GM19452 (cell line): Measurements from ENCODE around the gene NANOGP8.
"Not testable (repeated sequence)": the region's sequence is repeated elsewhere in the genome, so short reads cannot be mapped to it uniquely, and the experiment has no call there.

ENCODE experiments used
- ATAC-seq: cut with Tn5 transposase; IDR thresholded peaks from one replicate; pipeline ENCODE4 v1.9.1; 2021; ENCODE audit not compliant: unreplicated experiment

The NANOGP8 gene

GRCh38 chr15:35085176-35085919, at the start of gene NANOGP8:
TSS of gene NANOGP8 (minus strand) at chr15:35085295. CDS start at chr15:35085110, 185 bp downstream.
- not testable (repeated sequence) for ATAC-seq

DNA sequence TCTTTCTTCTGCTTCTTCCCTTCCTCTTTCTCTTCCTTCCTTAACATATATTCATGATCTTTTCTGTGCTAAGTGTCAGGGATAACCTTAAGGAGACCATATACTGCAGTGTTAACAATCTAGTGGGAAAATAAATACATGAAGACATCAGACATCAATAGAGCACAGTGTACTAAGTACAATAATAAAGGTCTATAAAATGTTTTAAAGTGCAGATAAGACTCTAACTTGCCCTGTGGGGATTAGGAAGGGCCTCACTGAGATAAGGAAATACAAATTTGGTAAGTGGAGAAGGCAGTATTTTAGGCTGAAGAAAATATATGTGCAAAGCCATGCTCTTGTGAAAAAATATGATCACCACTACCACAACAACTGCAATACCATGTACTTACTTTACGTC, 49.2 kb upstream of the NANOGP8 start:
- no peak for ATAC-seq

DNA sequence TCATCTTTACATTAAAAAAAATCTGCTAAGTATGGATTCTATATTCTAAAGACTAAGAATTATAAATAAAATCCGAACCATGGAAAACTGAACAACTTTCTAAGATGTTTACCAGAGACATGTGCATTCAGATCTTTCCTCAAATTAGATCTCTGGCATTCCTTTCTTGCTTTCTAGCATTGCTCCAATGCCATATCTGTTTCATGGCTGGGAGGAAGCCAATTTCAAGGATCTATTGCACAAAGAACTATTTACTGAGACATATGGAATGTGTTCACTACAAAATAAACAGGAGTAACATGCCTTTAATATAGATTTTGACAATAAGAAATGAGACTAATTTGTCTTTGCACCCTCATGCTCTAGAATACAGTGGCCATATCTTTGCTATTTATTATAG, 45.1 kb upstream of the NANOGP8 start:
- no peak for ATAC-seq

DNA sequence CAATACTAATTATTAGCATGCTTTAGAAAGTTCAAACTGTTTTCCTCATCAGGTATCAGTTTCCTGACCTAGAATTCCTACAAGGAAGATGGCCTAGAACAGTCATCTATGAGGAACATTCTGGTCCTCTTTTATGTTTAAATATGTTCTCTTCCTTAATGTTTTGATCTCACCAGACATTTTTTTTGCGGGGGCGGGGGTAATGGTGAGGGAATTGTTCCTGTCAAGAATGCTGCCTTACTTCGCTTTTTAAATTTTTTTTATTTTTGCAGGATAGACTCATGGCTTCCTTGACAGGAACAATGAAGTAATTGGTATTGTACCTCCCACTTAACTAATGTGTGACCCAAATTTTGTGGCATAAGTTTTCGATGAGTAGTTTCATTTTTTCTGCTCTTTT, 44.3 kb upstream of the NANOGP8 start:
- no peak for ATAC-seq

DNA sequence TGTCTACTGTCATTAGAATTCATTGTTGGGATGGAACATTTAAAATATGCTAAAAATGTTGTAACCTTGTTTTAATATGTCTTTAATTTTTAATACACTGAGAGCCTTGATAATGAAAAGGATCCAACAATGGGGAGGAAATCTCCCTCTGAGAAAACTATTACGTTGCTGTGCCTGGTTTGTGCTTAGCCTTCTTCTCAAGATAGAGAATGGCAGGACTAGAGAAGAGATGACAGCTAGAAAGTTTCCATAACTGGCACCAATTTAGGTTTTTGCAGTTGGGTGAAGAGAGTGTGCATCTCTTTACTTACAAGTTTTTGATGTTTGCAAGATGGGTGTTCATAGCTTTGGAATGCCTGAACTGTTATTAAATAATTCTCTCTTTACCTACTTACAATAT, 42.6 kb upstream of the NANOGP8 start:
- ATAC-seq: no peak

DNA sequence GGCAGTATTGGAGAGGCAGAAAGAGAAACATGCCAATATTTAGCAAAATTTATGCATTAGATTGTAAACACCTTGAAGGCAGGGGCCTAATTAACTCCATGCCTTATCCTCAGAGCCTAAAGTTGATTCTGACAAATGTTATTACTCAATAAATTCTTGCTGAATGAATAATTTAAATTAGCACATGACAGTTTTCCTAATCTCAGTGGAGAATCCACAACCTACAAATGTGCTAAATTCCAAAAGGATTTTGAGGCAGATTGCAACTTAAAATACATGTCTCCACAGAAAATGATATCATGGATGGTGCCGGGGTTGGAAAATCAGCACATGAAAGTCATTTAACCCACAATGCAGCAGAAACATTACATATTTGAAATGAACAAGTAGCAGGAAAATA, 41.1 kb upstream of the NANOGP8 start:
- ATAC-seq: no peak

DNA sequence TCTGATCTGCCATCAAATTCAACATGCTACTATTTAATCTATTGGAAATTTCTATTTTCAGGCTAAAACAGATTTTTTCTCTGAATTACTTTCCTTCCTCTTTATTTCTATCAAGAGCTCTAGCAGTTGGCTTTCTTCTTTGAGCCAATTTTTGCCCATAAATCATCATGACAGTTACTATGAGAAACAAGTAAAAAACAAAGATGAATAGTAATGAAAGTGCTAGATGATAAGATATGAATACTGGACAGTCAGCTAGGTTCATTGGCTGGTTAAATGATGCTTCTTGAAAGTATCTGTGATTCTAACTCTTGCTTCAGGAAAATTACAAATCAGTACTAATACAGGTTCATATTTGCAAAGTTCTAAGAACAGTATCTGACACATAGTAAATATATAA, 38.6 kb upstream of the NANOGP8 start:
- no peak for ATAC-seq

GRCh38 chr15:35121611-35122359, 36.7 kb upstream of the NANOGP8 start:
- no peak for ATAC-seq

DNA sequence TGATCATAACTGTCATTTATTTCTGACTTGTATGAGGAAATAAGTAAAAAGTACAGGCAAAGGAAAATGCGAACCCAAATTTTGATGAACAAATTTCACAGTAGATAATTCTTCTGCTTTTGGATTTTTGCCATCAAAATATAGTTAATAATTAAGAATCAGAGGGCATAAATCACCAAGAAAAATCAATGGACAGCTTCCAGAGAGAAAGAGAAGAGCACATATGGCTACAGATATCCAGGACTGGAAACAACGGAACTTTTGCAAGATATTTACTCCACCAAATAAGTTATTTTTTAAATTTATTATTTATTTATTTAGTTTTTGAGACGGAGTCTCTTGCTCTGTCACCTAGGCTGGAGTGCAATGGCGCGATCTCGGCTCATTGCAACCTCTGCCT, 35.1 kb upstream of the NANOGP8 start:
- ATAC-seq: no peak

- ATAC-seq: no peak
These were observed 33.9 kb upstream of the NANOGP8 start for GRCh38 chr15:35118960-35119359.

DNA sequence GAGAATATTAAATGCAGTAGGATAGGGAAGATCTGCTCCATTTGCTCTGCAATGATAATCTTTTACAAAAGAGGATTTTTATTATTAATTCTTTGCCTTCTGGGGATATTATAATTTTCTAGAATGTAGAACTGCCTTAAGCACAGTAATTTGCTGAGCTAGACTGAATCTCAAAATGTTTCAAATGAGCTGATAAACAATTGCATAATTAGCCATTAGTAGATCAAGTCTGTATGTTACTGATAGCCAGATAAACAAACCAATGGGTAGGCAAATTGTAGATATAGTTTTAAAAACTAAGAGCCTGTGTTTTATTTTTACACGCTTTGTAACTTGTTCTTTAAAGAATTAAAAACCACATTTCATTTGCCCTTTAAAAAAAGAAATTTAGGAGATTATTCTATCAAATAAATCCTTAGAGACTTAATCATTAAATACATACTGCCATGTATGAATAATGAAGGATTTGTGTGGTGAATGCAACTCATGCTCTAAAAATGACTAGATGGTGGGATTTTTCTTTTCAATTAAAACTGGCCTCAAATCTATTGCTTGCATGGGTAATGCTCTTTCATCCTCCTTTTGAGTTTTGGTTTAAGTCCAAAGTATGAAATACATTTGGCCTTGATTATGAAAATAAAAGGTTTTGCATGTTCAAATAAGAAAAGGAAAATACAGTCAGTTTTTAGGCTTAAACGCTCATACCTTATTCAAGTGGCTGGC, 32.6 kb upstream of the NANOGP8 start:
- ATAC-seq: no peak

GRCh38 chr15:35115155-35115725, 30.1 kb upstream of the NANOGP8 start:
- no peak for ATAC-seq

GRCh38 chr15:35112346-35112745, 27.3 kb upstream of the NANOGP8 start:
- ATAC-seq: no peak

DNA sequence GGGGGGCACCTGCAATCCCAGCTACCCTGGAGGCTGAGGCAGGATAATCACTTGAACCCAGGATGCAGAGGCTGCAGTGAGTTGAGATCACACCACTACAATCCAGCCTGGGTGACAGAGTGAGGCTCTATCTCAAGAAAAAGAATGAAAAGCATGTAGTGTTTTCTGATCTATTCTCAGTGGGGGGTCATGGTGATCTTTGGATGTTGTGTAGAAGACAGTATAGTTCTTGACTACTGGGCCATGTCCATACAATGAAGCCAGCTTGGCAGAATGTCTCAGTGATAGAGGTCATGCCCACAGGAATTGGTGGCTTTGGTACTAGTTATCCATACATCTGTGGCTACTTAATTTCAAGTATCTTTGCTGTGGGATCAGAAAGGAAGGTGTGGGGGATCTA, 26.8 kb upstream of the NANOGP8 start:
- ATAC-seq: no peak

DNA sequence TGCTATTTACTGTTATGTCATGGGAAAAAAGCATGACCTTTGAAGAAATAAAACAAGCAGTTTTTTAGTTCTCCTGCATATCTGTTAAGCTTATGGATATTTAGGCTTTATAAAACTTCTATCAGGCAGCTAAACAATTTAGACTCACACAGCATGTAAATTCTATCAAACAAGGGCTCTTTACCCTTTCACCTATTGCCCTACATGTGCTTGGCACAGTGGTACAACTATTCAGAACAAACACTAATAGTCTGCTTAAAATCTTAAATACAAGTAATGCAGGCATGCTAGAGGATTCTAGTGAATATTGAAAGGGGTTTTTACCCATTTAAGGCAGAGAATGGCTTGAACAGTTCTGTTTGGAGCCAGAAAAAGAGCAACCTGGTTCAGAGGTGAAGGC, 23.4 kb upstream of the NANOGP8 start:
- ATAC-seq: no peak

DNA sequence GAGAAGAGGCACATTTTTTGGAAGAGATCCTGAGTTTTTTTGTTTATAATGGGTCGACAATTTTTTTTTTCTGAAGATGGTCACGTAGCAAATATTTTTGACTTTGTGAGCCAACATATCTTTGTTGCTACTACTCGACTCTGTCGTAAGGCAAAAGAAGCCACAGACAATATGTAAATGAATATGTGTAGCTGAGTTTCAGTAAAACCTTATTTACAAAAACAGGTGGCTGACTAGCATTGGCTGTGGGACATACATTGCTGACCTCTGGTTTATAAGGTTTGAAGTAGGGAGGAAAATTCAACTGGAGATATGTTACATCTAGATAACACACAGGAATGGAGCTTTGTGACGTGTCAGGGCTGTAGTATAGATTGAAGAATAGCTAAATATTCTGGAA, 22.5 kb upstream of the NANOGP8 start:
- ATAC-seq: no peak

GRCh38 chr15:35107122-35107521, 22.0 kb upstream of the NANOGP8 start:
- no peak for ATAC-seq

GRCh38 chr15:35104526-35105147, 19.5 kb upstream of the NANOGP8 start:
- no peak for ATAC-seq

GRCh38 chr15:35102186-35102585, 17.1 kb upstream of the NANOGP8 start:
- no peak for ATAC-seq

GRCh38 chr15:35101335-35101734, 16.2 kb upstream of the NANOGP8 start:
- no peak for ATAC-seq

- no peak for ATAC-seq
These were observed 13.6 kb upstream of the NANOGP8 start for GRCh38 chr15:35098737-35099136.
